Gastroesophageal sphincter (tissue), 4 donors: ENCODE results near the gene RBM39. TPM values are rescaled to one million over a fixed set of nuclear protein-coding genes. Genes with fewer than 3 reads are reported as not detected.
A peak's percentile ranks its signal among the peaks of the same experiment; 100 is the strongest.
"Not testable (repeated sequence)": the region's sequence is repeated elsewhere in the genome, so short reads cannot be mapped to it uniquely, and the experiment has no call there.

Experiments
- ATAC-seq: fragments of 150-250 bp; one replicate; pipeline ENCODE4 v1.9.1; 2016; ENCODE audit warnings: mild to moderate bottlenecking, moderate library complexity
- H3K27ac ChIP-seq, 4 donors: fragments of 200-600 bp; sonication (generic) in 3 of 4; 1 replicate in 3 of 4; 2 replicates in 1 of 4; pipeline ENCODE4 v1.5.1; 2016 to 2019
- H3K27me3 ChIP-seq: fragments of 200-600 bp; sonication (generic); one replicate; pipeline ENCODE4 v1.5.1; 2019
- H3K36me3 ChIP-seq, 2 donors: fragments of 200-600 bp; sonication (generic); one replicate each; pipeline ENCODE4 v1.5.1; 2019; ENCODE audit warnings: control low read depth in 1 of 2
- H3K4me1 ChIP-seq, 3 donors: fragments of 200-600 bp; sonication (generic); 1 replicate in 2 of 3; 2 replicates in 1 of 3; pipeline ENCODE4 v1.5.1; 2016 to 2019; ENCODE audit warnings: control low read depth in 2 of 3
- H3K4me3 ChIP-seq, 2 donors: fragments of 200-600 bp; sonication (generic); one replicate each; pipeline ENCODE4 v1.5.1; 2019; ENCODE audit warnings: mild to moderate bottlenecking in 1 of 2, moderate library complexity in 1 of 2
- H3K9me3 ChIP-seq, 3 donors: fragments of 200-600 bp; sonication (generic); one replicate each; pipeline ENCODE4 v1.5.1; 2017 to 2019; ENCODE audit warnings: control low read depth in 2 of 3
- EP300 ChIP-seq: sonication (generic); formaldehyde crosslinking; IDR thresholded peaks from one replicate; pipeline ENCODE4 v1.6.1; 2017; ENCODE audit warnings: antibody characterized with exemption, mild to moderate bottlenecking
- POLR2A ChIP-seq, 2 donors: fragments of 450-650 bp; IDR thresholded peaks; one replicate each; pipeline ENCODE4 v1.6.1; 2017; ENCODE audit warnings: antibody characterized with exemption in 2 of 2, mild to moderate bottlenecking in 2 of 2, moderate library complexity in 1 of 2
- POLR2AphosphoS5 ChIP-seq: sonication (generic); formaldehyde crosslinking; IDR thresholded peaks from one replicate; pipeline ENCODE4 v1.6.1; 2017; ENCODE audit warnings: antibody characterized with exemption
- WGBS, 2 donors: methylation state at CpG; one replicate each; pipeline ENCODE4 v1.1.5; 2018; ENCODE audit warnings: low coverage in 1 of 2; 5-methylcytosine and 5-hydroxymethylcytosine counted together
- total RNA-seq, 4 donors: library from RNA; depleted of rRNA; stranded (reverse); fragments of >200 nt; gene quantifications; one replicate each; pipeline ENCODE4 v1.1.0, GENCODE V29; 2016
- TF ChIP-seq, protein P1 (sequence below), 4 experiments: fragments of 200-600 bp in 2 of 4; fragments of 450-650 bp in 2 of 4; sonication (generic) in 1 of 4; IDR thresholded peaks; one replicate each; pipeline ENCODE4 v1.5.1; 2017 to 2019; ENCODE audit warnings: antibody characterized with exemption in 4 of 4, mild to moderate bottlenecking in 2 of 4, moderate library complexity in 2 of 4

The RBM39 gene
- total RNA-seq, 4 donors from 2014 or later, result 159 to 369 (median 238) TPM

DNA sequence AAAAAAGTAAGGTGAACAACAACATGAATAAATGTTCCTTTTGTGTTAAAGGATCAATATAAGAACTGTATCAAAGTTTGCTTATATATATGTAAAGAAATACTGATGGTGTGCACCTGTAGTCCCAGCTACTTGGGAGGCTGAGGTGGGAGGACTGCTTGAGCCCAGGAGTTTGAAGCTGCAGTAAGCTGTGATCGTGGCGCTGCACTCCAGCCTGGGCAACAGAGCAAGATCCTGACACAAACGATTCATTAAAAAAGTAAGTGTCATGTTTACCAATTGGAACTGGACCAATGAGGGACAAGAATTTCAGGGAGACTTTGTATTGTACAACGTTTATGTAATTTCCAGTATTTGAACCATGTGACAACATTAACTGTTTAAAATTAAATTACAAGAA is 24.8 kb upstream of the RBM39 start:
- 74 to 78% methylated on average over 4 of the region's 4 CpGs for WGBS, 2 donors

DNA sequence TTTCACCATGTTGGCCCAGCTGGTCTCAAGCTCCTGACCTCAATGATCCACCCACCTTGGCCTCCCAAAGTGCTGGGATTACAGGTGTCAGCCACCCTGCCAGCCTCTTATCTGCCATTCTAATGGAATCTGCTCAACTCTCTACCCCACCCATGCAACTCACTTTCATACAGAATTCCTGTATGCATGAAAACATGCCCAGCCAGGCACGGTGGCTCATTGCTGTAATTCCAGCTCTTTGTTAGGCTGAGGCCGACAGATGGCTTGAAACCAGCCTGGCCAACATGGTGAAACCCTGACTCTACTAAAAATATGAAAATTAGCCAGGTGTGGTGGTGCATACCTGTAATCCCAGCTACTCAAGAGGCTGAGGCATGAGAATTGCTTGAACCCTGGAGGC is 22.9 kb upstream of the RBM39 start:
- not testable (repeated sequence) for H3K9me3 ChIP-seq, H3K36me3 ChIP-seq, H3K4me3 ChIP-seq, ATAC-seq, H3K27ac ChIP-seq, H3K27me3 ChIP-seq
- 86% methylated on average over 2 of the region's 2 CpGs; no CpG with 5 or more reads in 1 of the 2 donors for WGBS, 2 donors
- peaks cover 0 to 24% (median 21%) of the 10 kb centered on the region in 3 donors for H3K4me1 ChIP-seq

More for the DNA sequence above, 24.8 kb upstream of the RBM39 start:
- no peaks in the 10 kb centered on the region for H3K9me3 ChIP-seq
- ATAC-seq, result no peak
- TF ChIP-seq, protein P1, sequence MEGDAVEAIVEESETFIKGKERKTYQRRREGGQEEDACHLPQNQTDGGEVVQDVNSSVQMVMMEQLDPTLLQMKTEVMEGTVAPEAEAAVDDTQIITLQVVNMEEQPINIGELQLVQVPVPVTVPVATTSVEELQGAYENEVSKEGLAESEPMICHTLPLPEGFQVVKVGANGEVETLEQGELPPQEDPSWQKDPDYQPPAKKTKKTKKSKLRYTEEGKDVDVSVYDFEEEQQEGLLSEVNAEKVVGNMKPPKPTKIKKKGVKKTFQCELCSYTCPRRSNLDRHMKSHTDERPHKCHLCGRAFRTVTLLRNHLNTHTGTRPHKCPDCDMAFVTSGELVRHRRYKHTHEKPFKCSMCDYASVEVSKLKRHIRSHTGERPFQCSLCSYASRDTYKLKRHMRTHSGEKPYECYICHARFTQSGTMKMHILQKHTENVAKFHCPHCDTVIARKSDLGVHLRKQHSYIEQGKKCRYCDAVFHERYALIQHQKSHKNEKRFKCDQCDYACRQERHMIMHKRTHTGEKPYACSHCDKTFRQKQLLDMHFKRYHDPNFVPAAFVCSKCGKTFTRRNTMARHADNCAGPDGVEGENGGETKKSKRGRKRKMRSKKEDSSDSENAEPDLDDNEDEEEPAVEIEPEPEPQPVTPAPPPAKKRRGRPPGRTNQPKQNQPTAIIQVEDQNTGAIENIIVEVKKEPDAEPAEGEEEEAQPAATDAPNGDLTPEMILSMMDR (IDR thresholded peaks at IDR 0.05), result no peak
- TF ChIP-seq EP300 (no peak), POLR2AphosphoS5 (no peak), POLR2A (IDR thresholded peaks at IDR 0.05) (no peak)
- no peaks in the 10 kb centered on the region for H3K36me3 ChIP-seq
- H3K27me3 ChIP-seq, result no peaks in the 10 kb centered on the region
- peaks cover 0 to 39% (median 34%) of the 10 kb centered on the region in 3 donors for H3K4me1 ChIP-seq
- H3K4me3 ChIP-seq, result no peak overlapping the region
- H3K27ac ChIP-seq, result peak overlapping the region in 3 of 4 donors; percentile 81 to 97 (median 94)

DNA sequence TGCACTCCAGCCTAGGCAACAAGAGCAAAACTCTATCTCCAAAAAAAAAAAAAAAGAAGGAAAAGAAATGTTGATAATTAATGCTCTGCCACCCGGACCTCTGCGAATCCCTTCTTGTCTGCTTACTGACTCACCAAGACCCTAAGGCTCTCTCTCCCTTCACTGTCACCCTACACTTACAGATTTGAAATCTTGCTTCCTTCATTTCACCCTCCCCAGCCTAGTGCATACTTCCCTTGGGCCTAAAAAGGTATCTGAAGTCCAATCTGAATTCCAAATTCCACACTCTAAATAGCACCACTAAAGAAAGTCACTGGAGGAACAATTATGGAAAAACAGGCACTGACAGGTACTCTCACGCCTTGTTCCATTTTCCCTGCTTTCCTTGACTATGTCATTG is 20.4 kb upstream of the RBM39 start:
- Histone ChIP-seq H3K4me1 (peaks cover 0 to 3% (median 0%) of the 10 kb centered on the region in 3 donors), H3K9me3 (no peaks in the 10 kb centered on the region), H3K27me3 (no peaks in the 10 kb centered on the region), H3K27ac (no peak overlapping the region), H3K4me3 (no peak overlapping the region), H3K36me3 (no peaks in the 10 kb centered on the region)
- no peak for ATAC-seq
- 62 to 70% methylated on average over 3 of the region's 3 CpGs for WGBS, 2 donors
- no peak for TF ChIP-seq POLR2AphosphoS5
- TF ChIP-seq, protein P1 (IDR thresholded peaks at IDR 0.05), result no peak
- no peak for TF ChIP-seq EP300
- TF ChIP-seq POLR2A (IDR thresholded peaks at IDR 0.05), result no peak

DNA sequence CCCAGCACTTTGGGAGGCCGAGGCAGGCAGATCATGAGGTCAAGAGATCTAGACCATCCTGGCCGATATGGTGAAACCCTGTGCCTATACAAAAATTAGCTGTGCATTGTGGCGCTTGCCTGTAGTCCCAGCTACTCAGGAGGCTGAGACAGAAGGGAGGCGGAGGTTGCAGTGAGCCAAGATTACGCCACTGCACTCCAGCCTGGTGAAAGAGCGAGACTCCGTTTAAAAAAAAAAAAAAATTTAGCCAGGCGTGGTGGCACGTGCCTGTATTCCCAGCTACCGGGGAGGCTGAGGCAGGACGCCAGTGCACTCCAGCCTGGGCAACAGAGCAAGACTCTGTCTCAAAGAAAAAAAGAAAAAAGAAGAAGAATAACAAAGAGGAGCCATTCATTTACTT is 19.5 kb upstream of the RBM39 start:
- not testable (repeated sequence) for H3K9me3 ChIP-seq, ATAC-seq, H3K36me3 ChIP-seq, H3K4me1 ChIP-seq, H3K27me3 ChIP-seq, H3K4me3 ChIP-seq, H3K27ac ChIP-seq
- WGBS, 2 donors, result 92 to 98% methylated on average over 7 to 9 of the region's 11 CpGs

DNA sequence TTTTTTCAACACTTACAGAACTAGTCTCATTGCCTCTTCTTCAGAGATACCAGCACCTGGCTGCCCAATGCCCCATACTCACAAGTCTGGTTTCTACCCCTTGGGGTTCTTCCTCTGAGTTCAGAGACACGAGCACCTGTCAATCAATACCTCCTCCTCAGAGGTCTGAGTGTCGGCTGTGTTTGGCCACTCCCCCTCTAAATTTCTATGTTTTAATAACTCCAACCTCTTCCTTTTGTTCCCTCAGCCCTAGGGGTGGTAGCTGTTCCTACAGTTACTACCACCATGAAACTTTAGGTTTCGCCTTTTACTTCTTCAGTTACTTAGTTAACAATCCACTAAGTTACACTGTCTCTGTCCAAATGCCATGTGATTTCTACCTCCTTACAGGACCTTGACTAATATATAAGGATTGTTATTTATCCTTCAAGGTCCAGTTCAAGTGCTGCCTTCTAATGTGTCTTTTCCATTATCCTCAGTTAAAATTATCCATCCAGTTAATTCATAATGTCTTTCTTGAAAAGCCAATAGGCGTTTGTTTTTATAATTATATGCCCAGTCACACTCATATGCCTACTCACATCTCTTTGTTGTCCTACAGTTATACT is 15.1 kb upstream of the RBM39 start:
- TF ChIP-seq POLR2A (IDR thresholded peaks at IDR 0.05) (no peak), POLR2AphosphoS5 (no peak), EP300 (no peak)
- TF ChIP-seq, protein P1 (IDR thresholded peaks at IDR 0.05), result no peak
- no peaks in the 10 kb centered on the region for H3K27me3 ChIP-seq
- ATAC-seq, result no peak
- H3K36me3 ChIP-seq, result no peaks in the 10 kb centered on the region
- H3K4me1 ChIP-seq, result no peaks in the 10 kb centered on the region
- WGBS, 2 donors, result 62 to 73% methylated on average over 4 of the region's 4 CpGs
- H3K9me3 ChIP-seq, result no peaks in the 10 kb centered on the region
- peak overlapping the region in 2 of 4 donors; percentile 46 to 49 for H3K27ac ChIP-seq
- H3K4me3 ChIP-seq, result no peak overlapping the region

DNA sequence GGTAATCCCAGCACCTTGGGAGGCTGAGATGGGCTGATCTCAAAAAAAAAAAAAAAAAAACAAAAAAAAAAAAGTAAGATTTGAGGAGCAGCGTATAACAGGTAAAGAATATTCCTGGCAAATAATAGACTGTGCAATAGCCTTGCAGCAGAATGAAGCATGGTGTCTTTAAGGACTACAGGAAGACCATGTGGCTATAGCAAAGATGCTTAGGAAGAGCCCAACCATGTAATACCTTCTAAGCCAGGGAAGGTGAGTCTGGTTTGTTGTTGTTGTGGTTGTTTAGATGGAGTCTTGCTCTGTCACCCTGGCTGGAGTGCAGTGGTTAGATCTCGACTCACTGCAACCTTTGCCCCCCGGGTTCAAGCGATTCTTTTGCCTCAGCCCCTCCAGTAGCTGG is 14.3 kb upstream of the RBM39 start:
- Histone ChIP-seq H3K9me3 (no peaks in the 10 kb centered on the region), H3K4me3 (no peak overlapping the region), H3K36me3 (no peaks in the 10 kb centered on the region), H3K4me1 (no peaks in the 10 kb centered on the region), H3K27me3 (no peaks in the 10 kb centered on the region), H3K27ac (peak overlapping the region in 1 of 4 donors; percentile 46)
- TF ChIP-seq, protein P1 (IDR thresholded peaks at IDR 0.05), result no peak
- TF ChIP-seq EP300, result no peak
- TF ChIP-seq POLR2A (IDR thresholded peaks at IDR 0.05), result no peak
- no peak for TF ChIP-seq POLR2AphosphoS5
- WGBS, 2 donors, result 93 to 100% methylated on average over 1 to 2 of the region's 4 CpGs
- ATAC-seq, result no peak
